ENCODE measurements around the gene ACO1.

- TF ChIP-seq, protein P1, sequence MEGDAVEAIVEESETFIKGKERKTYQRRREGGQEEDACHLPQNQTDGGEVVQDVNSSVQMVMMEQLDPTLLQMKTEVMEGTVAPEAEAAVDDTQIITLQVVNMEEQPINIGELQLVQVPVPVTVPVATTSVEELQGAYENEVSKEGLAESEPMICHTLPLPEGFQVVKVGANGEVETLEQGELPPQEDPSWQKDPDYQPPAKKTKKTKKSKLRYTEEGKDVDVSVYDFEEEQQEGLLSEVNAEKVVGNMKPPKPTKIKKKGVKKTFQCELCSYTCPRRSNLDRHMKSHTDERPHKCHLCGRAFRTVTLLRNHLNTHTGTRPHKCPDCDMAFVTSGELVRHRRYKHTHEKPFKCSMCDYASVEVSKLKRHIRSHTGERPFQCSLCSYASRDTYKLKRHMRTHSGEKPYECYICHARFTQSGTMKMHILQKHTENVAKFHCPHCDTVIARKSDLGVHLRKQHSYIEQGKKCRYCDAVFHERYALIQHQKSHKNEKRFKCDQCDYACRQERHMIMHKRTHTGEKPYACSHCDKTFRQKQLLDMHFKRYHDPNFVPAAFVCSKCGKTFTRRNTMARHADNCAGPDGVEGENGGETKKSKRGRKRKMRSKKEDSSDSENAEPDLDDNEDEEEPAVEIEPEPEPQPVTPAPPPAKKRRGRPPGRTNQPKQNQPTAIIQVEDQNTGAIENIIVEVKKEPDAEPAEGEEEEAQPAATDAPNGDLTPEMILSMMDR (IDR thresholded peaks at IDR 0.05; ENCODE audit: poor library complexity, severe bottlenecking): no peak
- TF ChIP-seq SMC3 (conservative IDR thresholded peaks at IDR 0.05; ENCODE audit: poor library complexity): no peak
Measured at GRCh38 chr9:32412440-32412839, 28.0 kb downstream of the ACO1 start.

Data from neural cell (in vitro differentiated cells).